Measurements from ENCODE around the gene CETN1.

DNA sequence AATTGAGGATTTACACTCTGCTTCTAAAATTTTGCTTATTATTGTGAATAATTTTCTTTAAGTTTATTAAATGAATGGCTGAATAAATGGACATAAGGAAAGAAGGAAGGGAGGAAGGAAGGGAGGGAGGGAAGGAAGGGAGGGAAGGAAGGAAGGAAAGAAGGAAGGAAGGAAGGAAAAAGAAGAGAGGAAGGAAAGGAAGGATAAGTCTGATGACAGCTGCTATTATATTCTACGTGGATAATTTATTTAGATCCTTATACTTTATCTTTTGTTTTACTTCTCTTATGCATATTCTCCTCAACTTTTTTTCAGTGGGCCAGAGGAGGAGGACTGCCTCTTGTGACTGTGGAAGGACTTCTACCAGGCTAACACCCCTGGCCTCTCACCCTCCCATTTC lies 34.0 kb downstream of the CETN1 start:
- TF ChIP-seq, protein P1, sequence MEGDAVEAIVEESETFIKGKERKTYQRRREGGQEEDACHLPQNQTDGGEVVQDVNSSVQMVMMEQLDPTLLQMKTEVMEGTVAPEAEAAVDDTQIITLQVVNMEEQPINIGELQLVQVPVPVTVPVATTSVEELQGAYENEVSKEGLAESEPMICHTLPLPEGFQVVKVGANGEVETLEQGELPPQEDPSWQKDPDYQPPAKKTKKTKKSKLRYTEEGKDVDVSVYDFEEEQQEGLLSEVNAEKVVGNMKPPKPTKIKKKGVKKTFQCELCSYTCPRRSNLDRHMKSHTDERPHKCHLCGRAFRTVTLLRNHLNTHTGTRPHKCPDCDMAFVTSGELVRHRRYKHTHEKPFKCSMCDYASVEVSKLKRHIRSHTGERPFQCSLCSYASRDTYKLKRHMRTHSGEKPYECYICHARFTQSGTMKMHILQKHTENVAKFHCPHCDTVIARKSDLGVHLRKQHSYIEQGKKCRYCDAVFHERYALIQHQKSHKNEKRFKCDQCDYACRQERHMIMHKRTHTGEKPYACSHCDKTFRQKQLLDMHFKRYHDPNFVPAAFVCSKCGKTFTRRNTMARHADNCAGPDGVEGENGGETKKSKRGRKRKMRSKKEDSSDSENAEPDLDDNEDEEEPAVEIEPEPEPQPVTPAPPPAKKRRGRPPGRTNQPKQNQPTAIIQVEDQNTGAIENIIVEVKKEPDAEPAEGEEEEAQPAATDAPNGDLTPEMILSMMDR (IDR thresholded peaks at IDR 0.05) = no peak
- no peak for TF ChIP-seq POLR2A (IDR thresholded peaks at IDR 0.05)
